ENCODE results near the gene PPIL1.

The PPIL1 gene

DNA sequence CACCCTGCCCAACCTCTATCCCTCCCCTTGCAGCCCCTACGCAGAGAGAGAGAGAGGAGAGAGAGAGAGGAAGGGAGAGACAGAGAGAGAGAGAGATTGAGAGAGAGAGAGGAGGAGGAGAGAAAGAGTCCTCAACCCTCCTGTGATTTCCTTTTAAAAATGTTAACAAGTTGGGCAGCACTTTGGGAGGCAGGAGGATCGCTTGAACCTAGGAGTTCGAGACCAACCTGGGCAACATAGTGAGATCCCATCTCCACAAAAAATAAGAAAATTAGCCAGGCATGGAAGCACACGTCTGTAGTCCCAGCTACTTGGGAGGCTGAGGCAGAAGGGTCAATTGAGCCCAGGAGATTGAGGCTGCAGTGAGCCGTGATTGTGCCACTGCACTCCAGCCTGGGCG, 65.4 kb downstream of the PPIL1 start:
- TF ChIP-seq, protein P1, sequence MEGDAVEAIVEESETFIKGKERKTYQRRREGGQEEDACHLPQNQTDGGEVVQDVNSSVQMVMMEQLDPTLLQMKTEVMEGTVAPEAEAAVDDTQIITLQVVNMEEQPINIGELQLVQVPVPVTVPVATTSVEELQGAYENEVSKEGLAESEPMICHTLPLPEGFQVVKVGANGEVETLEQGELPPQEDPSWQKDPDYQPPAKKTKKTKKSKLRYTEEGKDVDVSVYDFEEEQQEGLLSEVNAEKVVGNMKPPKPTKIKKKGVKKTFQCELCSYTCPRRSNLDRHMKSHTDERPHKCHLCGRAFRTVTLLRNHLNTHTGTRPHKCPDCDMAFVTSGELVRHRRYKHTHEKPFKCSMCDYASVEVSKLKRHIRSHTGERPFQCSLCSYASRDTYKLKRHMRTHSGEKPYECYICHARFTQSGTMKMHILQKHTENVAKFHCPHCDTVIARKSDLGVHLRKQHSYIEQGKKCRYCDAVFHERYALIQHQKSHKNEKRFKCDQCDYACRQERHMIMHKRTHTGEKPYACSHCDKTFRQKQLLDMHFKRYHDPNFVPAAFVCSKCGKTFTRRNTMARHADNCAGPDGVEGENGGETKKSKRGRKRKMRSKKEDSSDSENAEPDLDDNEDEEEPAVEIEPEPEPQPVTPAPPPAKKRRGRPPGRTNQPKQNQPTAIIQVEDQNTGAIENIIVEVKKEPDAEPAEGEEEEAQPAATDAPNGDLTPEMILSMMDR (IDR thresholded peaks at IDR 0.05; ENCODE audit: insufficient read depth, low read length, poor library complexity, severe bottlenecking) = no peak
- no peak for TF ChIP-seq EZH2phosphoT487 (conservative IDR thresholded peaks at IDR 0.05; ENCODE audit: low read length)
- Histone ChIP-seq H3K9me3 (ENCODE audit: insufficient read depth, low read length) (no peaks in the 10 kb centered on the region), H3K27me3 (ENCODE audit: low read length) (no peaks in the 10 kb centered on the region), H3K4me2 (ENCODE audit: low read depth, low read length, poor library complexity, severe bottlenecking) (no peak overlapping the region), H3K27ac (ENCODE audit: low read depth, low read length) (no peak overlapping the region), H4K20me1 (ENCODE audit: low read depth, low read length) (no peaks in the 10 kb centered on the region), H3K36me3 (ENCODE audit: low read length) (no peaks in the 10 kb centered on the region), H3F3A (ENCODE audit: insufficient read depth) (no peaks in the 10 kb centered on the region), H3K79me2 (ENCODE audit: insufficient read depth, low read length) (no peaks in the 10 kb centered on the region), H2AFZ (ENCODE audit: low read depth, low read length, severe bottlenecking) (no peak overlapping the region), H3K9ac (ENCODE audit: low read length) (no peak overlapping the region), H3K4me3 (ENCODE audit: insufficient read depth, low read length, poor library complexity, severe bottlenecking) (no peak overlapping the region), H3K9me2 (replicated peaks; ENCODE audit: insufficient read depth, low read length) (no peaks in the 10 kb centered on the region)

GRCh38 chr6:36808634-36809033, 66.0 kb downstream of the PPIL1 start:
- Histone ChIP-seq H3K27me3 (ENCODE audit: low read length) (no peaks in the 10 kb centered on the region), H2AFZ (ENCODE audit: low read depth, low read length, severe bottlenecking) (no peak overlapping the region), H3K79me2 (ENCODE audit: insufficient read depth, low read length) (no peaks in the 10 kb centered on the region), H3K9me2 (replicated peaks; ENCODE audit: insufficient read depth, low read length) (no peaks in the 10 kb centered on the region), H3K4me3 (ENCODE audit: insufficient read depth, low read length, poor library complexity, severe bottlenecking) (no peak overlapping the region), H3K36me3 (ENCODE audit: low read length) (no peaks in the 10 kb centered on the region), H3K9ac (ENCODE audit: low read length) (no peak overlapping the region), H3K27ac (ENCODE audit: low read depth, low read length) (no peak overlapping the region), H4K20me1 (ENCODE audit: low read depth, low read length) (no peaks in the 10 kb centered on the region), H3F3A (ENCODE audit: insufficient read depth) (no peaks in the 10 kb centered on the region), H3K9me3 (ENCODE audit: insufficient read depth, low read length) (no peaks in the 10 kb centered on the region), H3K4me2 (ENCODE audit: low read depth, low read length, poor library complexity, severe bottlenecking) (no peak overlapping the region)
- TF ChIP-seq EZH2phosphoT487 (conservative IDR thresholded peaks at IDR 0.05; ENCODE audit: low read length) = no peak
- TF ChIP-seq, protein P1 (IDR thresholded peaks at IDR 0.05; ENCODE audit: insufficient read depth, low read length, poor library complexity, severe bottlenecking) = no peak

- Histone ChIP-seq H3K4me2 (ENCODE audit: low read depth, low read length, poor library complexity, severe bottlenecking) (no peak overlapping the region), H3K27me3 (ENCODE audit: low read length) (no peaks in the 10 kb centered on the region), H3K9me3 (ENCODE audit: insufficient read depth, low read length) (no peaks in the 10 kb centered on the region), H4K20me1 (ENCODE audit: low read depth, low read length) (no peaks in the 10 kb centered on the region), H3K4me3 (ENCODE audit: insufficient read depth, low read length, poor library complexity, severe bottlenecking) (no peak overlapping the region), H3F3A (ENCODE audit: insufficient read depth) (no peaks in the 10 kb centered on the region), H3K36me3 (ENCODE audit: low read length) (no peaks in the 10 kb centered on the region), H3K79me2 (ENCODE audit: insufficient read depth, low read length) (no peaks in the 10 kb centered on the region), H3K9me2 (replicated peaks; ENCODE audit: insufficient read depth, low read length) (no peaks in the 10 kb centered on the region), H2AFZ (ENCODE audit: low read depth, low read length, severe bottlenecking) (no peak overlapping the region), H3K9ac (ENCODE audit: low read length) (no peak overlapping the region), H3K27ac (ENCODE audit: low read depth, low read length) (no peak overlapping the region)
- no peak for TF ChIP-seq EZH2phosphoT487 (conservative IDR thresholded peaks at IDR 0.05; ENCODE audit: low read length)
- TF ChIP-seq, protein P1 (IDR thresholded peaks at IDR 0.05; ENCODE audit: insufficient read depth, low read length, poor library complexity, severe bottlenecking) = no peak
Measured at GRCh38 chr6:36807750-36808149, 66.9 kb downstream of the PPIL1 start.
